Measurements from ENCODE around the gene CHD2. TPM values are rescaled to one million over a fixed set of nuclear protein-coding genes. Genes with fewer than 3 reads are reported as not detected.
"Not testable (repeated sequence)": the region's sequence is repeated elsewhere in the genome, so short reads cannot be mapped to it uniquely, and the experiment has no call there.

Gene CHD2
- total RNA-seq, 1 donor from 2014 or later, result 159 TPM

- H3K36me3 Mint-ChIP-seq (ENCODE audit: insufficient read depth), result no peaks in the 10 kb centered on the region
- H3K4me1 Mint-ChIP-seq (ENCODE audit: low read depth), result peaks cover 4% of the 10 kb centered on the region
- no peak for DNase-seq (ENCODE audit: low spot score, unreplicated experiment)
- H3K27ac Mint-ChIP-seq, result no peak overlapping the region
- peaks cover 19% of the 10 kb centered on the region for H3K27me3 Mint-ChIP-seq
- no peak for TF ChIP-seq CTCF (IDR thresholded peaks at IDR 0.05; ENCODE audit: unreplicated experiment)
- no peaks in the 10 kb centered on the region for H3K9me3 Mint-ChIP-seq (ENCODE audit: low read depth)
- no peak overlapping the region for H3K4me3 Mint-ChIP-seq (ENCODE audit: low read depth)
Measured at GRCh38 chr15:93031103-93031464, 131.0 kb downstream of the CHD2 start.

GRCh38 chr15:93031557-93032384, 131.6 kb downstream of the CHD2 start:
- not testable (repeated sequence) for H3K27ac Mint-ChIP-seq; H3K36me3 Mint-ChIP-seq (ENCODE audit: insufficient read depth); H3K4me3 Mint-ChIP-seq (ENCODE audit: low read depth); H3K9me3 Mint-ChIP-seq (ENCODE audit: low read depth); DNase-seq (ENCODE audit: low spot score, unreplicated experiment); H3K4me1 Mint-ChIP-seq (ENCODE audit: low read depth)
- H3K27me3 Mint-ChIP-seq, result peaks cover 21% of the 10 kb centered on the region

GRCh38 chr15:93032515-93033206, 132.5 kb downstream of the CHD2 start:
- not testable (repeated sequence) for H3K4me3 Mint-ChIP-seq (ENCODE audit: low read depth); H3K27ac Mint-ChIP-seq; DNase-seq (ENCODE audit: low spot score, unreplicated experiment); H3K9me3 Mint-ChIP-seq (ENCODE audit: low read depth); H3K4me1 Mint-ChIP-seq (ENCODE audit: low read depth); H3K36me3 Mint-ChIP-seq (ENCODE audit: insufficient read depth)
- peaks cover 26% of the 10 kb centered on the region for H3K27me3 Mint-ChIP-seq

- peaks cover 31% of the 10 kb centered on the region for H3K27me3 Mint-ChIP-seq
- H3K4me3 Mint-ChIP-seq (ENCODE audit: low read depth), result no peak overlapping the region
- no peak overlapping the region for H3K27ac Mint-ChIP-seq
- no peak for TF ChIP-seq CTCF (IDR thresholded peaks at IDR 0.05; ENCODE audit: unreplicated experiment)
- no peaks in the 10 kb centered on the region for H3K36me3 Mint-ChIP-seq (ENCODE audit: insufficient read depth)
- H3K4me1 Mint-ChIP-seq (ENCODE audit: low read depth), result peaks cover 4% of the 10 kb centered on the region
- DNase-seq (ENCODE audit: low spot score, unreplicated experiment), result no peak
- no peaks in the 10 kb centered on the region for H3K9me3 Mint-ChIP-seq (ENCODE audit: low read depth)
Measured at GRCh38 chr15:93033434-93034045, 133.4 kb downstream of the CHD2 start.

- H3K9me3 Mint-ChIP-seq (ENCODE audit: low read depth), result no peaks in the 10 kb centered on the region
- no peak overlapping the region for H3K4me3 Mint-ChIP-seq (ENCODE audit: low read depth)
- H3K27me3 Mint-ChIP-seq, result peaks cover 31% of the 10 kb centered on the region
- no peaks in the 10 kb centered on the region for H3K36me3 Mint-ChIP-seq (ENCODE audit: insufficient read depth)
- H3K27ac Mint-ChIP-seq, result no peak overlapping the region
- no peak for TF ChIP-seq CTCF (IDR thresholded peaks at IDR 0.05; ENCODE audit: unreplicated experiment)
- DNase-seq (ENCODE audit: low spot score, unreplicated experiment), result no peak
- peaks cover 4% of the 10 kb centered on the region for H3K4me1 Mint-ChIP-seq (ENCODE audit: low read depth)
Measured at GRCh38 chr15:93034512-93034911, 134.4 kb downstream of the CHD2 start.

- no peak for DNase-seq (ENCODE audit: low spot score, unreplicated experiment)
- H3K9me3 Mint-ChIP-seq (ENCODE audit: low read depth), result no peaks in the 10 kb centered on the region
- H3K27ac Mint-ChIP-seq, result no peak overlapping the region
- no peak overlapping the region for H3K4me3 Mint-ChIP-seq (ENCODE audit: low read depth)
- peaks cover 3% of the 10 kb centered on the region for H3K4me1 Mint-ChIP-seq (ENCODE audit: low read depth)
- no peaks in the 10 kb centered on the region for H3K36me3 Mint-ChIP-seq (ENCODE audit: insufficient read depth)
- TF ChIP-seq CTCF (IDR thresholded peaks at IDR 0.05; ENCODE audit: unreplicated experiment), result no peak
- H3K27me3 Mint-ChIP-seq, result peaks cover 33% of the 10 kb centered on the region
Measured at GRCh38 chr15:93035092-93035915, 135.2 kb downstream of the CHD2 start.
